ENCODE measurements around the gene SYNE2. TPM values are rescaled to one million over a fixed set of nuclear protein-coding genes. Genes with fewer than 3 reads are reported as not detected.

Gene SYNE2
- total RNA-seq, 1 experiment from 2014 or later = 71.1 TPM

DNA sequence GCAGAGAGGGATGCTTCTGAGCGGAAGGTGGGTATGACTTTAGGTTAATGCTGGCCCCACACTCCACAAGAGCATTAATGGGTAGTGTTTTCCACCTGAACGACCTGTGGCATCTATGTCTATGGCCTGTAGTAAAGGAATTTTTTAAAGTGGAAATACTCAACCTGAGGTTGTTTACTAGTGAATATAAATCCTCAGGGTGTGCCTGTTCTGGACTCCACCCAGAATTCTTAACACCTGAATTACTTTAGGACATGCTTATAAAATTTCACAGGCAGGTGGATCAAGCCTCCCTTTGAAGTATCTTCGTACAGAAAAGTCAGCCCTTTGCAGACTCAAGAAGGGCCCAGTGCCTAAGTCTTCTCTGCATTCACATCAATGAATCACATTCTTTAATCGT is 245.3 kb downstream of the SYNE2 start:
- H3K27ac Mint-ChIP-seq = no peak overlapping the region
- no peaks in the 10 kb centered on the region for H3K27me3 Mint-ChIP-seq (ENCODE audit: low read depth)
- TF ChIP-seq JAZF1 (CRISPR knock-in tag; IDR thresholded peaks at IDR 0.05) (no peak), TP53 (CRISPR knock-in tag; IDR thresholded peaks at IDR 0.05) (no peak), ZNF416 (CRISPR knock-in tag; IDR thresholded peaks at IDR 0.05) (no peak), ZNF423 (CRISPR knock-in tag; IDR thresholded peaks at IDR 0.05) (no peak), ZNF138 (CRISPR knock-in tag; conservative IDR thresholded peaks at IDR 0.05) (no peak), TCF7 (CRISPR knock-in tag; IDR thresholded peaks at IDR 0.05; ENCODE audit: low read depth) (no peak), CREB1 (CRISPR knock-in tag; IDR thresholded peaks at IDR 0.05) (no peak), ZBTB21 (CRISPR knock-in tag; IDR thresholded peaks at IDR 0.05; ENCODE audit: borderline replicate concordance) (no peak), SP1 (CRISPR knock-in tag; conservative IDR thresholded peaks at IDR 0.05) (no peak), FOXP1 (CRISPR knock-in tag; IDR thresholded peaks at IDR 0.05; ENCODE audit: borderline replicate concordance) (no peak), RELA (CRISPR knock-in tag; IDR thresholded peaks at IDR 0.05; ENCODE audit: borderline replicate concordance) (no peak), NR1H2 (CRISPR knock-in tag; IDR thresholded peaks at IDR 0.05) (no peak), TEAD1 (CRISPR knock-in tag; IDR thresholded peaks at IDR 0.05) (no peak), ZNF317 (CRISPR knock-in tag; IDR thresholded peaks at IDR 0.05; ENCODE audit: borderline replicate concordance, low read depth) (no peak), ELF4 (CRISPR knock-in tag; IDR thresholded peaks at IDR 0.05; ENCODE audit: low read depth) (no peak)
- TF ChIP-seq, protein P1, sequence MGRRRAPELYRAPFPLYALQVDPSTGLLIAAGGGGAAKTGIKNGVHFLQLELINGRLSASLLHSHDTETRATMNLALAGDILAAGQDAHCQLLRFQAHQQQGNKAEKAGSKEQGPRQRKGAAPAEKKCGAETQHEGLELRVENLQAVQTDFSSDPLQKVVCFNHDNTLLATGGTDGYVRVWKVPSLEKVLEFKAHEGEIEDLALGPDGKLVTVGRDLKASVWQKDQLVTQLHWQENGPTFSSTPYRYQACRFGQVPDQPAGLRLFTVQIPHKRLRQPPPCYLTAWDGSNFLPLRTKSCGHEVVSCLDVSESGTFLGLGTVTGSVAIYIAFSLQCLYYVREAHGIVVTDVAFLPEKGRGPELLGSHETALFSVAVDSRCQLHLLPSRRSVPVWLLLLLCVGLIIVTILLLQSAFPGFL (CRISPR knock-in tag; IDR thresholded peaks at IDR 0.05; ENCODE audit: borderline replicate concordance) = no peak
- TF ChIP-seq, protein P2, sequence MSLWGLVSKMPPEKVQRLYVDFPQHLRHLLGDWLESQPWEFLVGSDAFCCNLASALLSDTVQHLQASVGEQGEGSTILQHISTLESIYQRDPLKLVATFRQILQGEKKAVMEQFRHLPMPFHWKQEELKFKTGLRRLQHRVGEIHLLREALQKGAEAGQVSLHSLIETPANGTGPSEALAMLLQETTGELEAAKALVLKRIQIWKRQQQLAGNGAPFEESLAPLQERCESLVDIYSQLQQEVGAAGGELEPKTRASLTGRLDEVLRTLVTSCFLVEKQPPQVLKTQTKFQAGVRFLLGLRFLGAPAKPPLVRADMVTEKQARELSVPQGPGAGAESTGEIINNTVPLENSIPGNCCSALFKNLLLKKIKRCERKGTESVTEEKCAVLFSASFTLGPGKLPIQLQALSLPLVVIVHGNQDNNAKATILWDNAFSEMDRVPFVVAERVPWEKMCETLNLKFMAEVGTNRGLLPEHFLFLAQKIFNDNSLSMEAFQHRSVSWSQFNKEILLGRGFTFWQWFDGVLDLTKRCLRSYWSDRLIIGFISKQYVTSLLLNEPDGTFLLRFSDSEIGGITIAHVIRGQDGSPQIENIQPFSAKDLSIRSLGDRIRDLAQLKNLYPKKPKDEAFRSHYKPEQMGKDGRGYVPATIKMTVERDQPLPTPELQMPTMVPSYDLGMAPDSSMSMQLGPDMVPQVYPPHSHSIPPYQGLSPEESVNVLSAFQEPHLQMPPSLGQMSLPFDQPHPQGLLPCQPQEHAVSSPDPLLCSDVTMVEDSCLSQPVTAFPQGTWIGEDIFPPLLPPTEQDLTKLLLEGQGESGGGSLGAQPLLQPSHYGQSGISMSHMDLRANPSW (CRISPR knock-in tag; conservative IDR thresholded peaks at IDR 0.05; ENCODE audit: low read depth) = no peak
- TF ChIP-seq, protein P3, sequence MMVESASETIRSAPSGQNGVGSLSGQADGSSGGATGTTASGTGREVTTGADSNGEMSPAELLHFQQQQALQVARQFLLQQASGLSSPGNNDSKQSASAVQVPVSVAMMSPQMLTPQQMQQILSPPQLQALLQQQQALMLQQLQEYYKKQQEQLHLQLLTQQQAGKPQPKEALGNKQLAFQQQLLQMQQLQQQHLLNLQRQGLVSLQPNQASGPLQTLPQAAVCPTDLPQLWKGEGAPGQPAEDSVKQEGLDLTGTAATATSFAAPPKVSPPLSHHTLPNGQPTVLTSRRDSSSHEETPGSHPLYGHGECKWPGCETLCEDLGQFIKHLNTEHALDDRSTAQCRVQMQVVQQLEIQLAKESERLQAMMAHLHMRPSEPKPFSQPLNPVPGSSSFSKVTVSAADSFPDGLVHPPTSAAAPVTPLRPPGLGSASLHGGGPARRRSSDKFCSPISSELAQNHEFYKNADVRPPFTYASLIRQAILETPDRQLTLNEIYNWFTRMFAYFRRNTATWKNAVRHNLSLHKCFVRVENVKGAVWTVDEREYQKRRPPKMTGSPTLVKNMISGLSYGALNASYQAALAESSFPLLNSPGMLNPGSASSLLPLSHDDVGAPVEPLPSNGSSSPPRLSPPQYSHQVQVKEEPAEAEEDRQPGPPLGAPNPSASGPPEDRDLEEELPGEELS (CRISPR knock-in tag; IDR thresholded peaks at IDR 0.05) = no peak
- peaks cover 3% of the 10 kb centered on the region for H3K9me3 Mint-ChIP-seq
- peaks cover 29% of the 10 kb centered on the region for H3K36me3 Mint-ChIP-seq
- ChIA-PET POLR2A (no interaction called here), CTCF (interaction anchor here (0.8 kb wide), 1 partner anchor 205 kb away, joined by 3 read pairs; no protein-coding TSS in a partner anchor)
- DNase-seq (ENCODE audit: low spot score) = no peak
- H3K4me3 Mint-ChIP-seq = no peak overlapping the region
- peaks cover 13% of the 10 kb centered on the region for H3K4me1 Mint-ChIP-seq
- no peak for ATAC-seq

DNA sequence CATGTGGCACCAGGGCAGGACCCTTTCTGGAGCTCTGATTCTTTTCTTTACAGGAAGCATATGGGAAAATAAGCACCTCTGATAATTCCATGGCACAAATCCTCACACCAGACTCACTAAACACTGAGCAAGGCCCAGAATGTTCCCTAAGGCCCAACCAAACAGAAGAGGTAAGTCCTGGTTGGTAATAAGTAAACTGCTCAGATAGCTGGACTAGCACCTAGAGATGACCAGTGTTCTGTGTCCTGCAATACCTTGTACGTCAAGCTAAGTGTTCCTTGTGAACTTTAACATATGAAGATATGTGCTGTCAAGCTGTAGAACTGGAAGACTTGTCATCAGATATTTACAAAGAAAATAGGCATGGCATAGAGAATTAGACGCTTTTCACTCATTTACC is 254.6 kb downstream of the SYNE2 start:
- ChIA-PET CTCF (interaction anchor here (0.6 kb wide), 1 partner anchor 167 kb away, joined by 3 read pairs; no protein-coding TSS in a partner anchor), POLR2A (no interaction called here)
- TF ChIP-seq TCF7 (CRISPR knock-in tag; IDR thresholded peaks at IDR 0.05; ENCODE audit: low read depth) = no peak
- no peak for TF ChIP-seq SMAD4 (CRISPR knock-in tag; IDR thresholded peaks at IDR 0.05)
- TF ChIP-seq NFE2L1 (CRISPR knock-in tag; IDR thresholded peaks at IDR 0.05) = no peak
- TF ChIP-seq, protein P1 (CRISPR knock-in tag; IDR thresholded peaks at IDR 0.05; ENCODE audit: borderline replicate concordance) = no peak
- TF ChIP-seq, protein P4, sequence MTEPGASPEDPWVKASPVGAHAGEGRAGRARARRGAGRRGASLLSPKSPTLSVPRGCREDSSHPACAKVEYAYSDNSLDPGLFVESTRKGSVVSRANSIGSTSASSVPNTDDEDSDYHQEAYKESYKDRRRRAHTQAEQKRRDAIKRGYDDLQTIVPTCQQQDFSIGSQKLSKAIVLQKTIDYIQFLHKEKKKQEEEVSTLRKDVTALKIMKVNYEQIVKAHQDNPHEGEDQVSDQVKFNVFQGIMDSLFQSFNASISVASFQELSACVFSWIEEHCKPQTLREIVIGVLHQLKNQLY (CRISPR knock-in tag; IDR thresholded peaks at IDR 0.05) = no peak
- TF ChIP-seq, protein P5, sequence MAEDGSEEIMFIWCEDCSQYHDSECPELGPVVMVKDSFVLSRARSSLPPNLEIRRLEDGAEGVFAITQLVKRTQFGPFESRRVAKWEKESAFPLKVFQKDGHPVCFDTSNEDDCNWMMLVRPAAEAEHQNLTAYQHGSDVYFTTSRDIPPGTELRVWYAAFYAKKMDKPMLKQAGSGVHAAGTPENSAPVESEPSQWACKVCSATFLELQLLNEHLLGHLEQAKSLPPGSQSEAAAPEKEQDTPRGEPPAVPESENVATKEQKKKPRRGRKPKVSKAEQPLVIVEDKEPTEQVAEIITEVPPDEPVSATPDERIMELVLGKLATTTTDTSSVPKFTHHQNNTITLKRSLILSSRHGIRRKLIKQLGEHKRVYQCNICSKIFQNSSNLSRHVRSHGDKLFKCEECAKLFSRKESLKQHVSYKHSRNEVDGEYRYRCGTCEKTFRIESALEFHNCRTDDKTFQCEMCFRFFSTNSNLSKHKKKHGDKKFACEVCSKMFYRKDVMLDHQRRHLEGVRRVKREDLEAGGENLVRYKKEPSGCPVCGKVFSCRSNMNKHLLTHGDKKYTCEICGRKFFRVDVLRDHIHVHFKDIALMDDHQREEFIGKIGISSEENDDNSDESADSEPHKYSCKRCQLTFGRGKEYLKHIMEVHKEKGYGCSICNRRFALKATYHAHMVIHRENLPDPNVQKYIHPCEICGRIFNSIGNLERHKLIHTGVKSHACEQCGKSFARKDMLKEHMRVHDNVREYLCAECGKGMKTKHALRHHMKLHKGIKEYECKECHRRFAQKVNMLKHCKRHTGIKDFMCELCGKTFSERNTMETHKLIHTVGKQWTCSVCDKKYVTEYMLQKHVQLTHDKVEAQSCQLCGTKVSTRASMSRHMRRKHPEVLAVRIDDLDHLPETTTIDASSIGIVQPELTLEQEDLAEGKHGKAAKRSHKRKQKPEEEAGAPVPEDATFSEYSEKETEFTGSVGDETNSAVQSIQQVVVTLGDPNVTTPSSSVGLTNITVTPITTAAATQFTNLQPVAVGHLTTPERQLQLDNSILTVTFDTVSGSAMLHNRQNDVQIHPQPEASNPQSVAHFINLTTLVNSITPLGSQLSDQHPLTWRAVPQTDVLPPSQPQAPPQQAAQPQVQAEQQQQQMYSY (CRISPR knock-in tag; IDR thresholded peaks at IDR 0.05) = no peak
- H3K9me3 Mint-ChIP-seq = no peaks in the 10 kb centered on the region
- H3K4me3 Mint-ChIP-seq = no peak overlapping the region
- no peaks in the 10 kb centered on the region for H3K4me1 Mint-ChIP-seq
- no peak overlapping the region for H3K27ac Mint-ChIP-seq
- no peaks in the 10 kb centered on the region for H3K27me3 Mint-ChIP-seq (ENCODE audit: low read depth)
- ATAC-seq = no peak
- peaks cover 36% of the 10 kb centered on the region for H3K36me3 Mint-ChIP-seq
- no peak for DNase-seq (ENCODE audit: low spot score)
